ENCODE results near the gene MARCKS. TPM values are rescaled to one million over a fixed set of nuclear protein-coding genes. Genes with fewer than 3 reads are reported as not detected.

Gene MARCKS
- total RNA-seq, 6 experiments from 2014 or later = 162 to 199 (median 166) TPM

- no peak overlapping the region for H3K27ac Mint-ChIP-seq
- H3K36me3 Mint-ChIP-seq (ENCODE audit: low read depth) = peaks cover 31% of the 10 kb centered on the region
- TF ChIP-seq CTCF (IDR thresholded peaks at IDR 0.05) = no peak
- H3K4me1 Mint-ChIP-seq (ENCODE audit: low read depth) = peaks cover 24% of the 10 kb centered on the region
- no peaks in the 10 kb centered on the region; the same call in 1 of the 2 replicates for H3K27me3 Mint-ChIP-seq (ENCODE audit: insufficient read depth)
- no peaks in the 10 kb centered on the region for H3K9me3 Mint-ChIP-seq
- H3K4me3 Mint-ChIP-seq = no peak overlapping the region
- peak; percentile 7 for DNase-seq
Measured at GRCh38 chr6:113857556-113858479, 673 bp downstream of the MARCKS start.

DNA sequence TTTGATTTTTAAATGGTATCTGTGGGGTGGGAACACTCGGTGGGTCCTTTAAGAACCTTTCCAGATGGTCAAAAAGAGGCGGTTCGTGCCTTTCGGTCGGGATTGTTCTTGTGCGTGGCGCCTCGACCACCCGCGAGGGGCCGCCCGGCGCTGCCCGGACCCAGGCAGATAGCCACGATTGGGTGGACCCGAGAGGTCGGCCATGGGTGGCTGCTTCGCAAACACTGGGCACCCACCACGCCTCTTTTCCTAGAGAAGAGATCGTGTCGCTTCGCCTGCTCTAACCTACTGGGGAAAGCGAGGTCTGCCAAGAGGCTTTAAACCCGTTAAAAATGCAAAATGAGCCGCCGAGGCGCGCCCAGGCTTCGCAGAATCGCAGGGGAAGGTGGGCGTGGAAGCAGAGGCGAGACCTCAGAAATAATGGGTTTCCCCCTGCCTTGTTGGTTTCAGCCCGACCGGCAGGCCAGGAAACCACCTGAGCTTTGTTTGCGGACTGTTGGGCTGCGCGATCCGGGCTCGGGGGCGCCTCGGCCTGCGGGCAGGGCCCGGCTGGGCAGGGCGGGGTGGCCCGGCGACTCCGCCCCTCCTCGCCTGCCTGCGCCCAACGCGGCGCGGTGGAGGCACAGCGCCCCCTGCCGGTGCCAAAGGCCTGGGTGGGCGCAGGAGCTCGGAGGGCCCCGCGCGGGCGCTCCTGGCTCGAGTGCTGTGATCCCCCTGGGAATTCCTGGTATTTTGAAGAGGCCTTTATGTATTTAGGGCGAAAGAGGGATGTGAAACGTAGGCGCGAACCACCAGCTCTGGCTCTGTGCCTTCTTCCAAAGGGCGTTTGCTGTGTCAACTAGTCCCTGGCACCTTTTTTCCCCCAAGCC is 1.6 kb downstream of the MARCKS start:
- no peak overlapping the region for H3K27ac Mint-ChIP-seq

GRCh38 chr6:113859349-113860180 is 2.4 kb downstream of the MARCKS start:
- H3K27ac Mint-ChIP-seq = peak overlapping the region; percentile 57; the same call in 1 of the 2 replicates
- peaks cover 31% of the 10 kb centered on the region for H3K36me3 Mint-ChIP-seq (ENCODE audit: low read depth)
- peak; percentile 32 for DNase-seq
- peak overlapping the region; percentile 56; the same call in 1 of the 2 replicates for H3K4me3 Mint-ChIP-seq
- peaks cover 26% of the 10 kb centered on the region for H3K4me1 Mint-ChIP-seq (ENCODE audit: low read depth)
- H3K9me3 Mint-ChIP-seq = no peaks in the 10 kb centered on the region
- TF ChIP-seq CTCF (IDR thresholded peaks at IDR 0.05) = no peak
- no peaks in the 10 kb centered on the region; the same call in 1 of the 2 replicates for H3K27me3 Mint-ChIP-seq (ENCODE audit: insufficient read depth)

More for the DNA sequence above, 1.6 kb downstream of the MARCKS start:
- Mint-ChIP-seq H3K9me3 (no peaks in the 10 kb centered on the region), H3K4me1 (ENCODE audit: low read depth) (peaks cover 26% of the 10 kb centered on the region), H3K27me3 (ENCODE audit: insufficient read depth) (no peaks in the 10 kb centered on the region; the same call in 1 of the 2 replicates), H3K36me3 (ENCODE audit: low read depth) (peaks cover 31% of the 10 kb centered on the region), H3K4me3 (no peak overlapping the region; the same call in 1 of the 2 replicates)
- TF ChIP-seq CTCF (IDR thresholded peaks at IDR 0.05) = peak; percentile 99
- peak; percentile 85 for DNase-seq

- no peak for TF ChIP-seq CTCF (IDR thresholded peaks at IDR 0.05)
- Mint-ChIP-seq H3K4me1 (ENCODE audit: low read depth) (peaks cover 26% of the 10 kb centered on the region), H3K27me3 (ENCODE audit: insufficient read depth) (no peaks in the 10 kb centered on the region; the same call in 1 of the 2 replicates), H3K9me3 (no peaks in the 10 kb centered on the region), H3K27ac (peak overlapping the region; percentile 95), H3K36me3 (ENCODE audit: low read depth) (peaks cover 31% of the 10 kb centered on the region), H3K4me3 (peak overlapping the region; percentile 98)
- DNase-seq = no peak
Measured at GRCh38 chr6:113860181-113860955, 3.2 kb downstream of the MARCKS start.

Data from HFFc6 (cell line).